SK-N-SH (cell line): ENCODE results near the gene RNF157.

Source experiments
- ELF1 ChIP-seq: IDR thresholded peaks from 2 replicates; pipeline ENCODE4 v1.4.0; 2012
- RCOR1 ChIP-seq: fragments of 150-350 bp; IDR thresholded peaks from 2 replicates; pipeline ENCODE4 v1.6.1; 2017; ENCODE audit warnings: antibody characterized with exemption, low read length
- SIN3A ChIP-seq: IDR thresholded peaks from 2 replicates; pipeline ENCODE4 v1.6.1; 2012; ENCODE audit warnings: low read depth, mild to moderate bottlenecking, low read length, moderate library complexity, borderline replicate concordance
- SMC3 ChIP-seq: IDR thresholded peaks from 2 replicates; pipeline ENCODE4 v1.6.1; 2012; ENCODE audit warnings: low read depth, low read length, improper control_type of control experiment
- TAF1 ChIP-seq: IDR thresholded peaks from 2 replicates; pipeline ENCODE4 v1.6.1; 2012; ENCODE audit warnings: low read depth, mild to moderate bottlenecking, low read length, moderate library complexity, borderline replicate concordance
- TCF12 ChIP-seq: IDR thresholded peaks from 2 replicates; pipeline ENCODE4 v1.4.0; 2012
- YY1 ChIP-seq: IDR thresholded peaks from 2 replicates; pipeline ENCODE4 v1.4.0; 2012; ENCODE audit warnings: low read depth, mild to moderate bottlenecking
- TF ChIP-seq, protein P1 (sequence below): IDR thresholded peaks from 2 replicates; pipeline ENCODE4 v1.4.0; 2012; ENCODE audit warnings: low read depth, borderline replicate concordance
- TF ChIP-seq, protein P2 (sequence below): fragments of 200-600 bp; sonication (generic); IDR thresholded peaks from 2 replicates; pipeline ENCODE4 v1.6.1; 2017; ENCODE audit warnings: antibody characterized with exemption, mild to moderate bottlenecking, moderate library complexity

DNA sequence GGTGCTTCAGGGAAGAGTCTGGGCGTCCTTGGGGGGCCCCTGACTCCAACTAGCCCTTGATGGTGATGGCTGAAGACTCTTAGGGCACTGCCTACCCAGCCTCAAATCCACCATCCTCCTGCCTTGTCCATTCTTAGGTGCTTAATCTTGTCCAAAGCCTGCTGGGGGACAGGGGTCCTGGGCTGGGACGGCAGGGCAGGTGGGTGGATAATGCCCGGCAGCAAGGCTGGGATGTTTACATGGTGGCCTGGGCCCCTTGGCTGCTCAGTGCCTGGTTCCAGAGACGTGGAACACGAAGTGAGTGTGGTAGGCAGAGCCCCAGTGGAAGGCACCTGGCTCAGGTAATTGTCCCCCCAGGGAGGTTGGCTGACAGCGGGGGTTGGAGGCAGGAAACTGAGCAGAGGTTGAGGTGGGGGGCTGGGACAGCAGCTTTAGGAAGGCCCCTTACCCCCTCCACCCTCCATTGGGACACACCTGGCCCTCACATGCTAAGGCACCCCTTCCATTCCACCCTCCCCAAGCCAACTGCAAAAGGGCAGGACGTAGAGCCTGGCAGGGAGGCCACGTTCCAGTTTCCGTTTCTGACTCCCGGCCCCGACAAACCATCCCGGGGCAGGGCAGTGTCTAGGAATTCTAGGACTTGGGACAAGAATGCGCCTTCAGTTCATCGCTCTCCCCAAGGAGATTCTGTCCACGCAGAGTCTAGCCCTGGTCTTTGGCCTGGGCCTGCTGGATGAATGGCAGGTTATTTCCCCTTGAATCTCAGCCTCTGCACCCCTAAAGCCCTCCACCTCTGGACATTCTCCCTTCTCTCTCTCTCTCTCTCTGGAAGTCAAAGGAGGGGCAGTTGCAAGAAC is 101.2 kb downstream of the RNF157 start:
- no peak for TF ChIP-seq SMC3
- no peak for TF ChIP-seq TAF1
- TF ChIP-seq, protein P1, sequence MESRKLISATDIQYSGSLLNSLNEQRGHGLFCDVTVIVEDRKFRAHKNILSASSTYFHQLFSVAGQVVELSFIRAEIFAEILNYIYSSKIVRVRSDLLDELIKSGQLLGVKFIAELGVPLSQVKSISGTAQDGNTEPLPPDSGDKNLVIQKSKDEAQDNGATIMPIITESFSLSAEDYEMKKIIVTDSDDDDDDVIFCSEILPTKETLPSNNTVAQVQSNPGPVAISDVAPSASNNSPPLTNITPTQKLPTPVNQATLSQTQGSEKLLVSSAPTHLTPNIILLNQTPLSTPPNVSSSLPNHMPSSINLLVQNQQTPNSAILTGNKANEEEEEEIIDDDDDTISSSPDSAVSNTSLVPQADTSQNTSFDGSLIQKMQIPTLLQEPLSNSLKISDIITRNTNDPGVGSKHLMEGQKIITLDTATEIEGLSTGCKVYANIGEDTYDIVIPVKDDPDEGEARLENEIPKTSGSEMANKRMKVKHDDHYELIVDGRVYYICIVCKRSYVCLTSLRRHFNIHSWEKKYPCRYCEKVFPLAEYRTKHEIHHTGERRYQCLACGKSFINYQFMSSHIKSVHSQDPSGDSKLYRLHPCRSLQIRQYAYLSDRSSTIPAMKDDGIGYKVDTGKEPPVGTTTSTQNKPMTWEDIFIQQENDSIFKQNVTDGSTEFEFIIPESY = no peak
- no peak for TF ChIP-seq ELF1
- no peak for TF ChIP-seq RCOR1
- TF ChIP-seq SIN3A = no peak
- TF ChIP-seq, protein P2, sequence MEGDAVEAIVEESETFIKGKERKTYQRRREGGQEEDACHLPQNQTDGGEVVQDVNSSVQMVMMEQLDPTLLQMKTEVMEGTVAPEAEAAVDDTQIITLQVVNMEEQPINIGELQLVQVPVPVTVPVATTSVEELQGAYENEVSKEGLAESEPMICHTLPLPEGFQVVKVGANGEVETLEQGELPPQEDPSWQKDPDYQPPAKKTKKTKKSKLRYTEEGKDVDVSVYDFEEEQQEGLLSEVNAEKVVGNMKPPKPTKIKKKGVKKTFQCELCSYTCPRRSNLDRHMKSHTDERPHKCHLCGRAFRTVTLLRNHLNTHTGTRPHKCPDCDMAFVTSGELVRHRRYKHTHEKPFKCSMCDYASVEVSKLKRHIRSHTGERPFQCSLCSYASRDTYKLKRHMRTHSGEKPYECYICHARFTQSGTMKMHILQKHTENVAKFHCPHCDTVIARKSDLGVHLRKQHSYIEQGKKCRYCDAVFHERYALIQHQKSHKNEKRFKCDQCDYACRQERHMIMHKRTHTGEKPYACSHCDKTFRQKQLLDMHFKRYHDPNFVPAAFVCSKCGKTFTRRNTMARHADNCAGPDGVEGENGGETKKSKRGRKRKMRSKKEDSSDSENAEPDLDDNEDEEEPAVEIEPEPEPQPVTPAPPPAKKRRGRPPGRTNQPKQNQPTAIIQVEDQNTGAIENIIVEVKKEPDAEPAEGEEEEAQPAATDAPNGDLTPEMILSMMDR = no peak
- no peak for TF ChIP-seq YY1
- no peak for TF ChIP-seq TCF12
